DND-41 (cell line): ENCODE data around the gene TMEM26.

Experiments used
- CTCF ChIP-seq: IDR thresholded peaks from 2 replicates; pipeline ENCODE4 v1.5.1; 2012; ENCODE audit warnings: borderline replicate concordance, low read length, moderate library complexity, mild to moderate bottlenecking; ENCODE audit not compliant: poor library complexity, severe bottlenecking; ENCODE audit errors: extremely low read depth
- EZH2 ChIP-seq: IDR thresholded peaks from 3 replicates; pipeline ENCODE4 v1.6.1; 2012; ENCODE audit warnings: borderline replicate concordance, low read depth, mild to moderate bottlenecking, moderate library complexity, low read length, inconsistent platforms; ENCODE audit not compliant: severe bottlenecking

- TF ChIP-seq CTCF (no peak), EZH2 (no peak)
Observed at GRCh38 chr10:61452655-61453641, at the start of gene TMEM26.
